ENCODE measurements around the gene CSRNP3.
A peak's percentile ranks its signal among the peaks of the same experiment; 100 is the strongest.

The CSRNP3 gene

DNA sequence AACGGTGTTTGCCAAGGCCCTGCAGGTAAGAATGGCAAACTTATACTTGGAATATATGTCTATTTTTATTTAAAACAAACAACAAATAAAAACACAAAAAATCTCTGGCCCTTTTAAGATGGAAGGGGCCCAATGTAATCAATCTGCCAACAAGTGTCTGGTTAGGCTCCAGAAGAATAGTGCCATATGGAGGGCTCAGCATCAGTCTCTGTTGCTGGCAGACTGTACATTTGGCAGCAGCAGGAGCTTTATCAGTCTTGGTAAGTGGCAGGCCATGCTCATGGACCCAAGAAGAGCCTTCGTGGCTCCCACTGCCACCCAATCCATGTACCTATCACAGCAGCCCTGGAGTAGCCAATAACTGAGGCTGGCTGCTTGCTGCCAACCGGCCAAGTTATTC, 223.4 kb downstream of the CSRNP3 start:
- DNase-seq: no peak

GRCh38 chr2:165693838-165694237, 224.3 kb downstream of the CSRNP3 start:
- DNase-seq: no peak

DNA sequence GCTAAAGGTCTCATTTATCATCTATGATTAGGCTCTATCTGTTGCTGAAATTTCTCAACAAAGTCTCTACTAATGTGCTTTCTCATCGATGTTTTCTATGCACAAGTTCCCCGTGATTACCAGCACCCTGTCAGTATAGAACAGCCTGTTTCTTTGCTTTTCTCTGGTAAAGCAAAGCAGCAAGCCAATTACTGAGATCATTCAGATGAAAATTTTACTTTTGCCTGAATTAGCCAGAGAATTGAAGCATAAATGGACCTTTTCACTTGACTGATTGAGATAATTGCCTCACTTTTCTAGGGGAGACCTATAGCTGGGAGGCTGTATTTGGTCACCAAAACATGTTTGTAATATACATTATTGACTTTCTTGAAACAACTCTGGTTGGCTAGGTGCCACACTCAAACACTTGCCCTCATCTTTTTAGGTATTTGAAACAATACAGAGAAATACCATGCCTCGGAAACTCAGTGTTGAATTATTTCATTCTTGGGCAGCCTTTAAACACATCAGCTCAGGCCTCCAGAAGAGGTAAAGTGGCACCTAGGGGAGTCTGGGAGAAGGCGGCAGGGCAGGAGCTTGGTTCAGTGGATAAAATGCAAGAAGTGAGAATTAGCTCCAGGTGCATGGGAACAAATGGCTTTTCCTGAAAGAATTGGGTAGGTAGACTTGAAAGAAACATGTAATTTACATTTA, 228.4 kb downstream of the CSRNP3 start:
- DNase-seq: no peak

DNA sequence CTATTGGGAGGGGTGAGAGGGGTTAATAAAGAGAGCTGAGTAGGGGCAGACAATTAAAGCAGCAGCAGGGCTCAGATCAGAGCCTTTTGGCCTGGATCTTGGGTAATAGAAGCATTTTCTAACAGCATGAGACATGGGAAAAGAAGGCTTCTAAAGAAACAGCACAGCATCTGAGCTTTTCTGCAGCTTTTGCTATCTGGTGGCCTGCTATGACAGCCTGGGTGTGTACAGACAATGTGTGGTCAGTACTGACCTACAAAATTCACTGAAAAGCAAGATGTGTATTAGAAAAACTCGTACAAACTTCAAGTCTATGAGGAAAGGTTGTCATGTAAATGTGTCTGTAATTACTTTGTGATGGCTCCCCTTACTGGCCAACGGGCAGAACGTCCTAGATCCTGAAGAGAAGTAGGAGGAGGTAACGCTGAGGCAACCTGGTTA, 229.0 kb downstream of the CSRNP3 start:
- peak; percentile 59 for DNase-seq

- no peak for DNase-seq
Observed at GRCh38 chr2:165699946-165700345, 230.4 kb downstream of the CSRNP3 start.

DNA sequence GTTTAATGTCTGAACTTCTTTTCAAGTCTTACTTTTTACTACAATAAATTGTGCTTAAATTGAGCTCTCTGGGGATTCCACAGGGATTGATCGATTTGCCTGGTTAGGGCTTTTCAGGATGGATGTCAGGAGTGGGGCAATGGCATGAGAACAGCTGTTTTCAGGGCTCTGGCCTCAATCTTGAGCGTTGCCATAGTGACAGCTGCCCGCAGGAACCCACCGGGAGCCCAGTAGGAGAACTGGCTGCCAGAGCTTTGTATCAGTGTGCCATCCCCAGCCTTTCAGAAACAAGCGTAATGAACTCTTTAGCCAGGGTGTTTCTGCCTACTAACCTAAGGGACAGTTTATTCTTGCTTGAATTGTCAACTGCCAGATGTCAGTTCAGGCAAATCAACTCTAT, 231.0 kb downstream of the CSRNP3 start:
- DNase-seq: no peak

DNA sequence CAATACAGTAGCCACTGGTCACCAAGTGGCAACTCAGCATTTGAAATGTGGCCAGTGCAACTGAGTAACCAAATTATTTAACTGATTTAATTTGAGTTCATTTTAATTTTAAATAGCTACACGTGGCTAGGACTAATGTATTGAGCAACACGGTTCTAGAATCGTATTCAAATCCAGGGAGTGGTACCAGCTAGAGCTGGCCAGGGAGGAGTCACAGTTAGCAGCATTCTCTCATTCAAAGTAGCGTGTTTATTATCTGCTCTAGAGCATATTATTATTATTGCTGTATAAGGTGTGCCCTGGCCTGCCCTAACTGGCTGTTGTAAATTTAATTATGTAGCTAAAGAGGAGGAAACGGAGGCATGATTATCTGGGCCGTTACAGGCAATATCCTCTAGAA, 231.6 kb downstream of the CSRNP3 start:
- no peak for DNase-seq

- no peak for DNase-seq
Observed at GRCh38 chr2:165706960-165707487, 237.5 kb downstream of the CSRNP3 start.

DNA sequence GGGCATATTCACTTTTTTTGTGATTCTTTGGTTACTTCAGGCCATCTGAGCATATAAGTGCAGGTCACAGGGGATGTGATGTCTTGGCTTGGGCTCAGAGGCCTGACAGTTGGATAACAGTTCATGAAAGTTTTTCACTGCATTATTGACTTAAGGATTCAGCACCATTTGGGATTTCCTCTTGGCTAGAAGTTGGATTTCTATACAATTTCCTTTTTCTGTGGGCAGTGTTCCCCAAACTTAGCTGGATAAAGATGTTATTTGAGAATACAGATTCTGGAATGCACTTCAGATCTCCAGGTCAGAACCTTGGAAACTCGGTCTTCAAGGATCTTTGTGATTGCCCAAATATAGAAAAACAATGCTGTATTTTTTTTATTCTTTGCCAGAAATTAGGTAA, 246.6 kb downstream of the CSRNP3 start:
- no peak for DNase-seq

- no peak for DNase-seq
Observed at GRCh38 chr2:165718610-165719210, 249.2 kb downstream of the CSRNP3 start.

GRCh38 chr2:165720511-165720910, 251.0 kb downstream of the CSRNP3 start:
- no peak for DNase-seq

DNA sequence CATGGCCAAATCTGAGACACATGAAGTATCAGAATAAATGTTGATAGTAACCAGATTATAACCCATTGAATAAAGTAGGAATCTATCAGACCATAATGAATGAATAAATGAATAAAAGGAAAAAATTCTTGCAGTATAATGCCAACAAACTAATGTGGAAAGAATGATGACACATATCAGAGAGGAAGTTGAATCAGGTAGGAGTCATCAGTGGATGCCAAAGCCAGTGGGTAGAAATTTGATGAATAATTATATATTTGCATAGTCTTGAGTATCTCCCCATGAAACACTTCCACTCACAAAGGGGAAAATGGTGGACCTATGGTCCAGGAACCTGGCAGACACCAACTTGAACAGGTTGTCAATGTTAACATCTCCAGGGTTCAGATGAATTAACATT, 255.9 kb downstream of the CSRNP3 start:
- no peak for DNase-seq
